OCI-LY7 (cell line): Measurements from ENCODE around the gene ALDH9A1. TPM values are rescaled to one million over a fixed set of nuclear protein-coding genes. Genes with fewer than 3 reads are reported as not detected.
"Not testable (repeated sequence)": the region's sequence is repeated elsewhere in the genome, so short reads cannot be mapped to it uniquely, and the experiment has no call there.

Source experiments
- BruUV-seq: library from RNA; stranded (reverse); fragments of 400-500 nt; replicated peaks from 2 replicates; lab custom pipeline; 2021; lab: Mats Ljungman, UMichigan
- CTCF ChIA-PET: fragments of 300-600 bp; sonication (Branson Sonifier 250); formaldehyde crosslinking; loops from one replicate; lab custom pipeline; 2022; ENCODE audit warnings: antibody characterized with exemption; ENCODE audit not compliant: unreplicated experiment; lab: Charles Lee
- POLR2A ChIA-PET: fragments of 300-600 bp; sonication (Branson Sonifier 250); formaldehyde crosslinking; loops from one replicate; lab custom pipeline; 2022; ENCODE audit warnings: antibody characterized with exemption; lab: Charles Lee
- DNase-seq: peaks from one replicate; pipeline ENCODE4 v3.0.0-alpha.2; 2015; ENCODE audit warnings: low spot score
- H2AFZ ChIP-seq: fragments of 200-600 bp; sonication (generic), shearing (Covaris generic); 2 replicates; pipeline ENCODE4 v1.6.1; 2014; ENCODE audit warnings: mild to moderate bottlenecking, antibody characterized with exemption, low read length, moderate library complexity
- H3K27ac ChIP-seq: fragments of 200-600 bp; sonication (generic); 2 replicates; pipeline ENCODE4 v1.5.1; 2014; ENCODE audit warnings: mixed run types, low read depth, mild to moderate bottlenecking, moderate library complexity, low read length, inconsistent platforms; ENCODE audit not compliant: poor library complexity, severe bottlenecking
- H3K36me3 ChIP-seq: fragments of 200-600 bp; sonication (generic); 2 replicates; pipeline ENCODE4 v1.6.1; 2014; ENCODE audit warnings: mild to moderate bottlenecking, antibody characterized with exemption, low read length, moderate library complexity, mixed read lengths; ENCODE audit not compliant: insufficient read depth
- H3K4me1 ChIP-seq: fragments of 200-600 bp; sonication (generic); 2 replicates; pipeline ENCODE4 v1.5.1; 2014; ENCODE audit warnings: mild to moderate bottlenecking, low read length; ENCODE audit not compliant: insufficient read depth, poor library complexity, severe bottlenecking
- H3K4me2 ChIP-seq: fragments of 200-600 bp; sonication (generic); 2 replicates; pipeline ENCODE4 v1.6.1; 2014; ENCODE audit warnings: mild to moderate bottlenecking, low read length
- H3K4me3 ChIP-seq: fragments of 200-600 bp; sonication (generic); 2 replicates; pipeline ENCODE4 v1.5.1; 2014; ENCODE audit warnings: mild to moderate bottlenecking, low read depth, low read length; ENCODE audit not compliant: poor library complexity, severe bottlenecking
- H3K79me2 ChIP-seq: fragments of 200-600 bp; sonication (generic); 2 replicates; pipeline ENCODE4 v1.6.1; 2016; ENCODE audit warnings: low read depth, mild to moderate bottlenecking, low read length, moderate library complexity, mixed read lengths; ENCODE audit not compliant: insufficient read depth
- H3K9me2 ChIP-seq: fragments of 200-600 bp; sonication (generic); 2 replicates; pipeline ENCODE4 v1.6.1; 2016; ENCODE audit warnings: mild to moderate bottlenecking, low read length, mixed read lengths; ENCODE audit not compliant: insufficient read depth
- H3K9me3 ChIP-seq: fragments of 200-600 bp; sonication (generic); 2 replicates; pipeline ENCODE4 v1.6.1; 2014; ENCODE audit warnings: mild to moderate bottlenecking, mixed run types, low read length, mixed read lengths
- H4K20me1 ChIP-seq: fragments of 200-600 bp; sonication (generic); 2 replicates; pipeline ENCODE4 v1.6.1; 2014; ENCODE audit warnings: mild to moderate bottlenecking, antibody characterized with exemption, low read length, moderate library complexity, mixed read lengths; ENCODE audit not compliant: insufficient read depth
- EZH2phosphoT487 ChIP-seq: fragments of 200-600 bp; sonication (generic); IDR thresholded peaks from 2 replicates; pipeline ENCODE4 v1.6.1; 2018; ENCODE audit warnings: low read depth, borderline replicate concordance, mild to moderate bottlenecking, mixed run types, antibody characterized with exemption, low read length, moderate library complexity, mixed read lengths
- intact Hi-C: fragments of 100-400 bp; cut with micrococcal nuclease; formaldehyde crosslinking; loops from one replicate; pipeline ENCODE4 v1.10.0; 2022; ENCODE audit not compliant: unreplicated experiment
- total RNA-seq, 2 experiments: library from RNA; depleted of rRNA in 1 of 2; stranded (reverse); fragments of >200 nt in 1 of 2; shearing (Covaris generic) in 1 of 2; gene quantifications; 2 replicates each; pipeline ENCODE4 v1.2.3, GENCODE V29; 2014 to 2022
- TF ChIP-seq, protein P1 (sequence below): fragments of 200-600 bp; sonication (generic); conservative IDR thresholded peaks from 2 replicates; pipeline ENCODE4 v1.5.1; 2014; ENCODE audit warnings: mild to moderate bottlenecking, antibody characterized with exemption, low read length, moderate library complexity, mixed read lengths

ALDH9A1 gene
- total RNA-seq, 2 experiments from 2014 or later = 32.1 to 36.0 TPM

DNA sequence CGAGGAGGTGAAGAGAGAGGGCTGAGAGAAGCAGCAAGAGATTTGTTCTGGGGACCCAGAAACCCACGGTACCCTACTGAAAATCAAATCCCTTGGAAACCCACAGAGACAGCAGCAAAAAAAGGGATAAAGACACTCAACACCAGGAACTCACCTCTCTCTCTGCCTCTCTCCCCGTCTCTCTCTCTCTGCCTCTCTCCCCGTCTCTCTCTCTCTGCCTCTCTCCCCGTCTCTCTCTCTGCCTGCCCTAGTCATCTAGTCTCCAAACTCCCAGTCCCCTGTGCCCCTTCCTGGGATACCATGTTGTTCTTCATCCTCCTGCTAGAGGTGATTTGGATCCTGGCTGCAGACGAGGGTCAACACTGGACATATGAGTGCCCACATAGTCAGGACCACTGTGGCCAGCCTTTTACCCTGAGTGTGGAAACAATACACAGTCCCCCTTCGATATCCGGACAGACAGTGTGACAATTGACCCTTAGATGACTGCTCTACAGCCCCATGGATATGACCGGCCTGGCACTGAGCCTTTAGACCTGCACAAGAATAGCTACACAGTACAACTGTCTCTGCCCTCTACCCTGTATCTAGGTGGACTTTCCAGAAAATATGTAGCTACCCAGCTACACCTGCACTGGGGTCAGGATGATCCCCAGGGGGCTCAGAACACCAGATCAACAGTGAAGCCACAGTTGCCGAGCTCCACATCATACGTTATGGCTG lies 9.8 kb upstream of the ALDH9A1 start:
- no peak for DNase-seq
- no TSS peak for BruUV-seq
- no peaks in the 10 kb centered on the region for H3K9me3 ChIP-seq
- CTCF ChIA-PET = interaction anchor here (1.1 kb wide), 1 partner anchor 35 kb away, joined by 3 read pairs; no protein-coding TSS in a partner anchor
- H3K9me2 ChIP-seq = no peaks in the 10 kb centered on the region
- no peaks in the 10 kb centered on the region for H3K79me2 ChIP-seq
- no peak overlapping the region for H2AFZ ChIP-seq
- H4K20me1 ChIP-seq = no peaks in the 10 kb centered on the region
- TF ChIP-seq, protein P1, sequence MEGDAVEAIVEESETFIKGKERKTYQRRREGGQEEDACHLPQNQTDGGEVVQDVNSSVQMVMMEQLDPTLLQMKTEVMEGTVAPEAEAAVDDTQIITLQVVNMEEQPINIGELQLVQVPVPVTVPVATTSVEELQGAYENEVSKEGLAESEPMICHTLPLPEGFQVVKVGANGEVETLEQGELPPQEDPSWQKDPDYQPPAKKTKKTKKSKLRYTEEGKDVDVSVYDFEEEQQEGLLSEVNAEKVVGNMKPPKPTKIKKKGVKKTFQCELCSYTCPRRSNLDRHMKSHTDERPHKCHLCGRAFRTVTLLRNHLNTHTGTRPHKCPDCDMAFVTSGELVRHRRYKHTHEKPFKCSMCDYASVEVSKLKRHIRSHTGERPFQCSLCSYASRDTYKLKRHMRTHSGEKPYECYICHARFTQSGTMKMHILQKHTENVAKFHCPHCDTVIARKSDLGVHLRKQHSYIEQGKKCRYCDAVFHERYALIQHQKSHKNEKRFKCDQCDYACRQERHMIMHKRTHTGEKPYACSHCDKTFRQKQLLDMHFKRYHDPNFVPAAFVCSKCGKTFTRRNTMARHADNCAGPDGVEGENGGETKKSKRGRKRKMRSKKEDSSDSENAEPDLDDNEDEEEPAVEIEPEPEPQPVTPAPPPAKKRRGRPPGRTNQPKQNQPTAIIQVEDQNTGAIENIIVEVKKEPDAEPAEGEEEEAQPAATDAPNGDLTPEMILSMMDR = no peak
- no peak for TF ChIP-seq EZH2phosphoT487
- intact Hi-C loops = no loop called here
- H3K4me3 ChIP-seq = no peak overlapping the region
- H3K27ac ChIP-seq = no peak overlapping the region
- no peaks in the 10 kb centered on the region for H3K36me3 ChIP-seq
- no peak overlapping the region for H3K4me2 ChIP-seq
- peaks cover 9% of the 10 kb centered on the region for H3K4me1 ChIP-seq
- POLR2A ChIA-PET = interaction anchor here (0.6 to 1.1 kb wide), 3 partner anchors 7 to 46 kb away, joined by 4 to 5 read pairs (median 5); no protein-coding TSS in a partner anchor

DNA sequence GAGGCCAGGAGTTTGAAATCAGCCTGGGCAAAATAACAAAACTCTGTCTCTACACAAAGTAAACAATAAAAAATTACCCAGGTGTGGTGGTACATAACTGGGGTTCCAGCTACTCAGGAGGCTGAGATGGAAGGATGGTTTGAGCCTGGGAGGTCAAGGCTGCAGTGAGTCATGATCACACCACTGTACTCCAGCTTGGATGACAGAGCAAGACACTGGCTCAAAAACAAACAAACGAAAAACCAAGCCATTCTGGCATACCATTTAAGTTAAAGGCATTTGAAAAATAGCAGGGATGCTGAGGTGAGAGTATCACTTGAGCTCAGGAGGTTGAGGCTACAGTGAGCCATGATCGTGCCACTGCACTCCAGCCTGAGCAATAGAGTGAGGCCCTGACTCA lies 5.3 kb upstream of the ALDH9A1 start:
- H3K36me3 ChIP-seq = no peaks in the 10 kb centered on the region
- H4K20me1 ChIP-seq = no peaks in the 10 kb centered on the region
- BruUV-seq = no TSS peak
- H3K4me2 ChIP-seq = no peak overlapping the region
- CTCF ChIA-PET = no interaction called here
- TF ChIP-seq, protein P1 = no peak
- TF ChIP-seq EZH2phosphoT487 = no peak
- no peak for DNase-seq
- no peaks in the 10 kb centered on the region for H3K9me3 ChIP-seq
- H3K9me2 ChIP-seq = no peaks in the 10 kb centered on the region
- POLR2A ChIA-PET = no interaction called here
- no peak overlapping the region for H3K4me3 ChIP-seq
- H3K79me2 ChIP-seq = no peaks in the 10 kb centered on the region
- H3K4me1 ChIP-seq = no peaks in the 10 kb centered on the region
- no peak overlapping the region for H3K27ac ChIP-seq
- H2AFZ ChIP-seq = no peak overlapping the region
- intact Hi-C loops = no loop called here

DNA sequence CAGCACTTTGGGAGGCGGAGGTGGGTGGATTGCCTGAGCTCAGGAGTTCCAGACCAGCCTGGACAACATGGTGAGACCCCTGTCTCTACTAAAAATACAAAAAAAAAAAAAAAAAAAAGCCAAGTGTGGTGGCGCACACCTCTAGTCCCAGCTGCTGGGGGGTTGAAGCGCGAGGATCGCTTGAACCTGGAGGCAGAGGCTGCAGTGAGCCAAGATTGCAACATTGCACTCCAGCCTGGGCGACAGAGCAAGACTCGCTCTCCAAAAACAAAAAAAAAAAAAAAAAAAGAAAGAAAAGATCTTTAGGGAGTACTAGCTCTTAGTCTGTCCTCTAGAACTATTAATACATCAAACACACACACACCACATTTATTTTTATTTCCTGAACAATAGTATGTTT lies 3.6 kb upstream of the ALDH9A1 start:
- H3K4me1 ChIP-seq, H3K36me3 ChIP-seq, H3K4me3 ChIP-seq, H3K79me2 ChIP-seq, CTCF ChIA-PET, H3K27ac ChIP-seq, H3K9me3 ChIP-seq, H3K9me2 ChIP-seq, BruUV-seq, DNase-seq, intact Hi-C loops, H3K4me2 ChIP-seq, H2AFZ ChIP-seq, H4K20me1 ChIP-seq: not testable (repeated sequence)
- POLR2A ChIA-PET = interaction anchor here (0.6 kb wide), 1 partner anchor 68 kb away, joined by 3 read pairs; no protein-coding TSS in a partner anchor
